Hepatocyte (in vitro differentiated cells): ENCODE data around the gene TMEM131. TPM values are rescaled to one million over a fixed set of nuclear protein-coding genes. Genes with fewer than 3 reads are reported as not detected.

Experiments
- DNase-seq: peaks from one replicate; pipeline ENCODE4 v3.0.0-alpha.2; 2016; ENCODE audit warnings: low spot score
- H2AFZ ChIP-seq: fragments of 200-600 bp; sonication (generic); 2 replicates; pipeline ENCODE4 v1.6.0; 2016; ENCODE audit warnings: antibody characterized with exemption, mild to moderate bottlenecking
- H3K27ac ChIP-seq: fragments of 200-600 bp; sonication (generic); 2 replicates; pipeline ENCODE4 v1.5.1; 2016; ENCODE audit warnings: mild to moderate bottlenecking
- H3K27me3 ChIP-seq: fragments of 200-600 bp; sonication (generic); 2 replicates; pipeline ENCODE4 v1.6.1; 2016
- H3K36me3 ChIP-seq: fragments of 200-600 bp; sonication (generic); replicated peaks from 2 replicates; pipeline ENCODE4 v1.5.1; 2016; ENCODE audit warnings: low read depth; ENCODE audit not compliant: insufficient read depth
- H3K4me1 ChIP-seq: fragments of 200-600 bp; sonication (generic); 2 replicates; pipeline ENCODE4 v1.5.1; 2016; ENCODE audit warnings: mild to moderate bottlenecking, moderate library complexity; ENCODE audit not compliant: insufficient read depth
- H3K4me2 ChIP-seq: fragments of 200-600 bp; sonication (generic); 2 replicates; pipeline ENCODE4 v1.6.0; 2016
- H3K4me3 ChIP-seq: fragments of 200-600 bp; sonication (generic); 2 replicates; pipeline ENCODE4 v1.5.1; 2016; ENCODE audit warnings: mild to moderate bottlenecking
- H3K79me2 ChIP-seq: fragments of 200-600 bp; sonication (generic); 2 replicates; pipeline ENCODE4 v1.6.0; 2017; ENCODE audit warnings: mild to moderate bottlenecking
- H3K9me2 ChIP-seq: fragments of 200-600 bp; sonication (generic); replicated peaks from 2 replicates; pipeline ENCODE4 v1.6.0; 2017; ENCODE audit warnings: mild to moderate bottlenecking; ENCODE audit not compliant: insufficient read depth
- H3K9me3 ChIP-seq: fragments of 200-600 bp; sonication (generic); 2 replicates; pipeline ENCODE4 v1.5.1; 2016; ENCODE audit warnings: low read depth, mild to moderate bottlenecking
- H4K20me1 ChIP-seq: fragments of 200-600 bp; sonication (generic); 2 replicates; pipeline ENCODE4 v1.6.0; 2016; ENCODE audit warnings: mild to moderate bottlenecking; ENCODE audit not compliant: insufficient read depth, poor library complexity, severe bottlenecking
- EZH2 ChIP-seq: fragments of 200-600 bp; sonication (generic); IDR thresholded peaks from 2 replicates; pipeline ENCODE4 v1.6.1; 2016; ENCODE audit warnings: antibody characterized with exemption, mild to moderate bottlenecking, borderline replicate concordance
- EZH2phosphoT487 ChIP-seq: fragments of 200-600 bp; sonication (generic); IDR thresholded peaks from one replicate; pipeline ENCODE4 v1.6.1; 2018; ENCODE audit warnings: antibody characterized with exemption, mild to moderate bottlenecking, low read depth, moderate library complexity; ENCODE audit not compliant: unreplicated experiment, severe bottlenecking
- WGBS: methylation state at CpG from one replicate; pipeline ENCODE4 v1.1.6; 2016; ENCODE audit warnings: low lambda C conversion rate; ENCODE audit errors: missing lambda C conversion rate; 5-methylcytosine and 5-hydroxymethylcytosine counted together
- polyA plus RNA-seq: library from polyadenylated mRNA; unstranded; fragments of >200 nt; fragmentation: Nextera tagmentation; extraction: Ambion mirVana; gene quantifications from 2 replicates; pipeline ENCODE4 v1.2.1, GENCODE V29; 2016
- small RNA-seq: library from RNA; depleted of rRNA; stranded (forward); fragments of <200 nt; gene quantifications from one replicate; pipeline ENCODE3, GENCODE V24; 2014
- total RNA-seq: library from RNA; depleted of rRNA; stranded (reverse); fragments of >200 nt; gene quantifications from 2 replicates; pipeline ENCODE4 v1.2.3, GENCODE V29; 2014
- TF ChIP-seq, protein P1 (sequence below): fragments of 200-600 bp; sonication (generic); IDR thresholded peaks from 2 replicates; pipeline ENCODE4 v1.5.1; 2016; ENCODE audit warnings: antibody characterized with exemption, mild to moderate bottlenecking; ENCODE audit not compliant: poor library complexity

Gene TMEM131
- total and polyA plus RNA-seq, 2 experiments from 2014 or later = 17.5 to 42.1 TPM

DNA sequence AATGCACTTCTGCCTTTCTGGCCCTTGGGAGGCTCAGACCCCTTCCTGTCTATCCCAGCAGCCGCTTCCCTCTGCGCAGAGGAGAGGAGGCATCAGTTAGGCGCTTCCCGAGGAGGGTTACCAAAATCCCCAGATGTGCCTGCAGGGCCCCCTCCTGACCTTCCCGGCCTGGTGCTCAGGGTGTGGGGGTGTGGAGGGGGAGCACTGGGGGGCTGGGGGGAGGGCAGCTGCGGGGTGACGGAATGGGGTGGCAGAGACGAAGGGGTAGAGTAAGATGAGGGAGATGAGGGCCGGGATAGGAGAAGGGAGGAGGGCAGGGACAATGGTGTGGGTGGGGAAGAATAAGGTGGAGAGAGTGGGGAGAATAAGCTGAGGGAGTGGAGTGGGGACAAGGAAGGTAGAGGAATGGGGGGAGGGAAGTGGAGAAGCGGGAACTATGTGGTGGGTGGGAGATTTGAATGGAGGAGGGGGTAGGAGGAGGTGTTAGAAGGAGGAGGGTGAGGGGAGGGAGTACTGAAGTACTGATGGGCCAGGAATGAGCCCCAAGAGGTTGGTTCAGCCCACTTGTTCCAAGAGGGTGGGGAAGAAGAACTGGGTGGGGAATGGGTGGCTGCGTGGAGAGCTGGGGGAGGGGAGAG is 288.9 kb downstream of the TMEM131 start:
- H3K27me3 ChIP-seq = no peaks in the 10 kb centered on the region
- H3K4me3 ChIP-seq = no peak overlapping the region
- no peaks in the 10 kb centered on the region for H3K79me2 ChIP-seq
- no peak overlapping the region for H2AFZ ChIP-seq
- no peaks in the 10 kb centered on the region for H4K20me1 ChIP-seq
- 87% methylated on average over 9 of the region's 11 CpGs for WGBS
- H3K9me2 ChIP-seq = no peaks in the 10 kb centered on the region
- H3K27ac ChIP-seq = no peak overlapping the region
- no peaks in the 10 kb centered on the region for H3K4me1 ChIP-seq
- TF ChIP-seq EZH2 = no peak
- TF ChIP-seq, protein P1, sequence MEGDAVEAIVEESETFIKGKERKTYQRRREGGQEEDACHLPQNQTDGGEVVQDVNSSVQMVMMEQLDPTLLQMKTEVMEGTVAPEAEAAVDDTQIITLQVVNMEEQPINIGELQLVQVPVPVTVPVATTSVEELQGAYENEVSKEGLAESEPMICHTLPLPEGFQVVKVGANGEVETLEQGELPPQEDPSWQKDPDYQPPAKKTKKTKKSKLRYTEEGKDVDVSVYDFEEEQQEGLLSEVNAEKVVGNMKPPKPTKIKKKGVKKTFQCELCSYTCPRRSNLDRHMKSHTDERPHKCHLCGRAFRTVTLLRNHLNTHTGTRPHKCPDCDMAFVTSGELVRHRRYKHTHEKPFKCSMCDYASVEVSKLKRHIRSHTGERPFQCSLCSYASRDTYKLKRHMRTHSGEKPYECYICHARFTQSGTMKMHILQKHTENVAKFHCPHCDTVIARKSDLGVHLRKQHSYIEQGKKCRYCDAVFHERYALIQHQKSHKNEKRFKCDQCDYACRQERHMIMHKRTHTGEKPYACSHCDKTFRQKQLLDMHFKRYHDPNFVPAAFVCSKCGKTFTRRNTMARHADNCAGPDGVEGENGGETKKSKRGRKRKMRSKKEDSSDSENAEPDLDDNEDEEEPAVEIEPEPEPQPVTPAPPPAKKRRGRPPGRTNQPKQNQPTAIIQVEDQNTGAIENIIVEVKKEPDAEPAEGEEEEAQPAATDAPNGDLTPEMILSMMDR = no peak
- TF ChIP-seq EZH2phosphoT487 = no peak
- H3K9me3 ChIP-seq = no peaks in the 10 kb centered on the region
- H3K4me2 ChIP-seq = no peak overlapping the region
- peak; percentile 2 for DNase-seq
- H3K36me3 ChIP-seq = no peaks in the 10 kb centered on the region

Small RNA genes within 50 kb of the gene (small RNA-seq; reads per million reads assigned to genes)
- not detected for gene HMGN1P36
- not detected for gene RNU7-96P

Other genes with a start within 250 kb of the TMEM131 start
- gene VWA3B, start 91.2 kb upstream of the TMEM131 start, total RNA-seq = not detected in 2 replicates
- gene VWA3B, start 91.2 kb upstream of the TMEM131 start, polyA plus RNA-seq = 0.80 TPM in 1 of 2 replicates, not detected in the other